Measurements from ENCODE around the gene NUDT17.
"Not testable (repeated sequence)": the region's sequence is repeated elsewhere in the genome, so short reads cannot be mapped to it uniquely, and the experiment has no call there.

The NUDT17 gene

GRCh38 chr1:145828367-145829026, 16.9 kb upstream of the NUDT17 start:
- DNase-seq: peak; percentile 34 to 57
- ATAC-seq: peak; percentile 88
- Mint-ChIP-seq H3K4me3 (peak overlapping the region; percentile 64 to 73), H3K27me3 (no peaks in the 10 kb centered on the region), H3K9me3 (no peaks in the 10 kb centered on the region), H3K4me1 (peaks cover 48% of the 10 kb centered on the region), H3K27ac (peak overlapping the region; percentile 99)

GRCh38 chr1:145830810-145831209, 14.6 kb upstream of the NUDT17 start:
- H3K4me1 Mint-ChIP-seq: peaks cover 39% of the 10 kb centered on the region
- H3K27me3 Mint-ChIP-seq, ATAC-seq, H3K4me3 Mint-ChIP-seq, H3K9me3 Mint-ChIP-seq, DNase-seq: not testable (repeated sequence)
- peak overlapping the region; percentile 28 to 41 for H3K27ac Mint-ChIP-seq

DNA sequence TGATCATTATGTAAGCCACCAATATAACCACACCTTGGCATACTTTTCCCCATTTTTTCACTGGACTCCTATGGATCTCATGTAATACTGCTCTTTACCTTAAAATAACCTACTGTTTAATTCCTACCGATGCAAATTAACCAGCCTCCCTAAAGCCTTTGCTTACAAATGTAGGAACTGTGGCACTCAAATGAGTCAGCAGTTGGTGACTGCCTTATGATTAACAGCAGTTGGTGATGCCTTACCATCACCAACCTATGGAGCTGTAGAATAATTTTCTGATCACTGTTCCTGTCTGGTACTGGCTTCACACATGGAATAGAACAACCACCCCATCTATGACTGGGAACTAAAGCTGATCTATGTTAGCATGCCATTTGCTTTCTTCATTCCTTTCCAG, 7.8 kb upstream of the NUDT17 start:
- no peaks in the 10 kb centered on the region for H3K9me3 Mint-ChIP-seq
- DNase-seq: no peak
- ATAC-seq: no peak
- no peaks in the 10 kb centered on the region for H3K4me1 Mint-ChIP-seq
- no peak overlapping the region for H3K4me3 Mint-ChIP-seq
- H3K27ac Mint-ChIP-seq: no peak overlapping the region
- H3K27me3 Mint-ChIP-seq: no peaks in the 10 kb centered on the region

DNA sequence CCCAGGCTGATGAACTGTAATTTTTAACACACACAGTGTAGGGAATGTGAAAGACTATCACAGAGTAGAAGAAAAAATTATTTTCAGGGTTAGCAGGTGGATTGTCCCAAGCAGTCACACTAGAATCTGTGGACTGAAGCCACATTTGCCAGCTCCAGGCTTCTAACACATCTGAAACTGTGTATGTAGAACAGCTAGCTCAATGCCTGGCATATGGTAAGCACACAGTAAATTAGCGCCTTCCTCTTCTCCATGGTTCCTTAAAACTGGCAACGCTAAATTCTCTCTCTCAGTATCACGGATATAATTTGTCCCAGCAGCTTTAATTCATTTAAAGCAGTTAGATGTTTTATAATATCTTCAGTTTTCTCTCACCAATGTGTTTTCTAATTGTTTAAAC, 2.4 kb upstream of the NUDT17 start:
- H3K27ac Mint-ChIP-seq: no peak overlapping the region
- H3K9me3 Mint-ChIP-seq: no peaks in the 10 kb centered on the region
- no peaks in the 10 kb centered on the region for H3K27me3 Mint-ChIP-seq
- H3K4me3 Mint-ChIP-seq: no peak overlapping the region
- peaks cover 9% of the 10 kb centered on the region for H3K4me1 Mint-ChIP-seq
- no peak for DNase-seq
- ATAC-seq: no peak

DNA sequence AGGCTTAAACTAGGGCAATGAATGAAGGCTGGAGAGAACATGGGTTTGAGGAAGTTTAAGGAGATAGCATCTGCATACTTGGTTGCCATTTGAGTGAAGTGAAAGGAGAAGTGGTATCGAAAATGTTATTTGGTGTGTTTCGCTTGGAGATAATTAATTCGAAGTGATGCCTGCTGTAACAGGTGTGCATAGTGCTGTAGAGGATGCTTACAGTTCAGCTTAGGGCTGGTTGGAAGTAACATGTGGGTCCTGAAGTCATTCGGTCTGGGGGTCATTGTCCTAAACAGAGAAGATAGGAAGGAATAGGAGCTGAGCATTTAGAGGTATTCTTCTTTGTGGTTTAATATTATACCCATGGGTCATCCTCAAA, 301 bp upstream of the NUDT17 start:
- no peak for DNase-seq
- peak; percentile 72 for ATAC-seq
- no peak overlapping the region for H3K4me3 Mint-ChIP-seq
- no peaks in the 10 kb centered on the region for H3K9me3 Mint-ChIP-seq
- no peak overlapping the region for H3K27ac Mint-ChIP-seq
- H3K4me1 Mint-ChIP-seq: peaks cover 9% of the 10 kb centered on the region
- no peaks in the 10 kb centered on the region for H3K27me3 Mint-ChIP-seq

GRCh38 chr1:145846201-145846612, 777 bp downstream of the NUDT17 start:
- Mint-ChIP-seq H3K9me3 (no peaks in the 10 kb centered on the region), H3K4me3 (no peak overlapping the region), H3K4me1 (peaks cover 9% of the 10 kb centered on the region), H3K27ac (peak overlapping the region in 1 of 2 donors; percentile 74), H3K27me3 (no peaks in the 10 kb centered on the region)
- ATAC-seq: peak; percentile 62
- peak; percentile 40 to 49 for DNase-seq

- ATAC-seq (no peak), DNase-seq (no peak)
- H3K4me3 Mint-ChIP-seq: no peak overlapping the region
- no peaks in the 10 kb centered on the region for H3K27me3 Mint-ChIP-seq
- no peak overlapping the region for H3K27ac Mint-ChIP-seq
- H3K4me1 Mint-ChIP-seq: peaks cover 9% of the 10 kb centered on the region
- H3K9me3 Mint-ChIP-seq: no peaks in the 10 kb centered on the region
These were observed 2.4 kb downstream of the NUDT17 start for GRCh38 chr1:145847827-145848226.

GRCh38 chr1:145849356-145850160, 4.1 kb downstream of the NUDT17 start:
- Mint-ChIP-seq H3K27ac (no peak overlapping the region), H3K4me3 (no peak overlapping the region), H3K27me3 (no peaks in the 10 kb centered on the region), H3K9me3 (no peaks in the 10 kb centered on the region), H3K4me1 (peaks cover 9% of the 10 kb centered on the region)
- no peak for ATAC-seq
- DNase-seq: no peak

GRCh38 chr1:145855426-145855948, 10.1 kb downstream of the NUDT17 start:
- Mint-ChIP-seq H3K4me1 (peaks cover 16% of the 10 kb centered on the region), H3K27ac (no peak overlapping the region), H3K27me3 (no peaks in the 10 kb centered on the region), H3K9me3 (no peaks in the 10 kb centered on the region), H3K4me3 (no peak overlapping the region)
- ATAC-seq (no peak), DNase-seq (no peak)

- Mint-ChIP-seq H3K27me3 (no peaks in the 10 kb centered on the region), H3K4me3 (no peak overlapping the region), H3K4me1 (peaks cover 16% of the 10 kb centered on the region), H3K27ac (no peak overlapping the region), H3K9me3 (no peaks in the 10 kb centered on the region)
- DNase-seq (no peak), ATAC-seq (no peak)
These were observed 11.7 kb downstream of the NUDT17 start for GRCh38 chr1:145857170-145857569.

GRCh38 chr1:145858238-145858900, 12.9 kb downstream of the NUDT17 start:
- Mint-ChIP-seq H3K4me1 (peaks cover 16% of the 10 kb centered on the region), H3K27me3 (no peaks in the 10 kb centered on the region), H3K9me3 (no peaks in the 10 kb centered on the region), H3K4me3 (peak overlapping the region; percentile 92 to 99), H3K27ac (peak overlapping the region in 1 of 2 donors; percentile 97)
- ATAC-seq (peak; percentile 56), DNase-seq (no peak)

DNA sequence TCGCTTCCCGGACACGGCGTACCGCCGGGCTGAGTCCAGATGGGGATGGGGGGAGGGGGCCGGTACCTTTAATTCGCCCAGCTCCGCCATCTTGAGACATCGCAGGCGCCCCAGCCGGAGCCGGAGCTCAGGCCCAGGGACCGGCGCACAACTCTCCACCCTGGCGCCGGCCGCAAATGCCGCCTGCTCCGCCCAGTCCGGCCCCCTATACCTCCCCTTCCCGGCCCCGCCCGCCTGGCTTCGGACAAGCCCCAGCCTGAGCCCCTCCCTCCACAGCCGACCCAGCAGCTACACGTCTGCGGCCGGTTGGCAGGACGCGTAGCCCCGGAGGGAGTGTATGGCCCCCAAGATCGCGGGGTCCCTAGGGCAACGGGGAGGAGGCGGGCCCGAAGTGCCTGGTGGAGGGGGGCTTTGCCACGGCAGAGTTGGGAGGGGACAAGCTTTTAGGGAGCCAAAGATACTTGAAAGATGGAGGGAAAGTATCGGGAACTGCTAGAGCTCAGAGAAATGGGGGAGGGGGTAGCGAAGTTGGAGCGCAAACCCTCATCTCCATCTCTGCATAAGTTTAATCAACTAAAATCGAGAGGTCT, 13.6 kb downstream of the NUDT17 start, which contains the start of gene PIAS3:
PIAS3 (minus strand) TSS at position 181 of the 590 bp plus-strand sequence; CDS start at position 90, 91 bp downstream.
- Mint-ChIP-seq H3K27ac (peak within 1 kb of the TSS; percentile 84 to 97), H3K27me3 (no peaks in the 10 kb centered on the region), H3K4me3 (peak within 1 kb of the TSS; percentile 92 to 99), H3K9me3 (no peaks in the 10 kb centered on the region), H3K4me1 (peaks cover 16% of the 10 kb centered on the region)
- DNase-seq: peak; percentile 88 to 91
- peak; percentile 92 for ATAC-seq

- Mint-ChIP-seq H3K27ac (peak overlapping the region; percentile 84 to 97), H3K4me1 (peaks cover 16% of the 10 kb centered on the region), H3K27me3 (no peaks in the 10 kb centered on the region), H3K4me3 (peak overlapping the region; percentile 92 to 99), H3K9me3 (no peaks in the 10 kb centered on the region)
- peak; percentile 73 for ATAC-seq
- DNase-seq: peak; percentile 73 to 79
These were observed 14.1 kb downstream of the NUDT17 start for GRCh38 chr1:145859491-145860023.

- H3K27ac Mint-ChIP-seq: no peak overlapping the region
- no peak for DNase-seq
- H3K9me3 Mint-ChIP-seq: no peaks in the 10 kb centered on the region
- peaks cover 25% of the 10 kb centered on the region for H3K27me3 Mint-ChIP-seq
- ATAC-seq: no peak
- H3K4me3 Mint-ChIP-seq: no peak overlapping the region
- H3K4me1 Mint-ChIP-seq: peaks cover 12% of the 10 kb centered on the region
These were observed 18.0 kb downstream of the NUDT17 start for GRCh38 chr1:145863282-145864018.

Data from stimulated activated naive CD8-positive, alpha-beta T cell treated with anti-CD3 and anti-CD28 coated beads, Interleukin-15, amount 100 ng/mL, for 72 hours (primary cell).